GM19035 (cell line): Measurements from ENCODE around the gene SRP68.
"Not testable (repeated sequence)": the region's sequence is repeated elsewhere in the genome, so short reads cannot be mapped to it uniquely, and the experiment has no call there.

Experiments
- ATAC-seq: cut with Tn5 transposase; IDR thresholded peaks from one replicate; pipeline ENCODE4 v1.9.1; 2021; ENCODE audit not compliant: unreplicated experiment

SRP68 gene

GRCh38 chr17:76089680-76090516 is 17.6 kb upstream of the SRP68 start:
- ATAC-seq, result no peak

DNA sequence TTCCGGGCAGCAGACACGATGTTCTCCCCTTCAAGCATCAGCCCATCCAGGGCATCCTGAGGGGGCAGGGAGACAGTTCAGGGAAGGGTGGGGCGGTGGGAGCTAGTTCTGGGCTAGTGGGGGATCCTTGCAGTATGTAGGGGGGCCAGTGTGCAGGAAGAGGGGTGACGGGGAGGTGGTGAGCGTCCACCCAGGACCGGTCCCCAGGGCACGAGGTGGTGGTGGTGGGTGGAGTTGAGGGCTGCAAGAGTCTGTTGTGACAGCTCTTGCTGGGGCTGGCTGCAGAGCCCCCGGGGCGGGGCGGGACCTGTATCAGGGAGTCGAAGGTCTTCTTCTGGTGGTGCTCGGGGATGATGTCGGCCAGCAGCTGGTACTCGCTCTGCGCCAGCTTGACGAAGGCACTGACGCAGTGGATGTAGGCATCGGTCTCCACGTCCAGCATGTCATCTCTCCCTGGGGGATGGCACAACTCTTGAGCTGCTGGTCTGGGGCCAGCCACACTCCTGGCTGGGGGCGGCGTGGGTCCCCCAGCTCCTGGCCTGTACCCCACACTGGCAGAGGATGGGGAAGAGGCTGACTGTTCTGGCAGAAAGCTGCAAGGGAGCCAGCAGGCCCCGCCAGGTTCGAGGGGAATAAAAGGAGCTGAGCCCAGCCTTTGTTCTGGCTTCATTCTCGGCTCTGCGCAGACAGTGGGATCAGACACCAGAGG is 16.7 kb upstream of the SRP68 start:
- no peak for ATAC-seq

- ATAC-seq, result no peak
These were observed 15.9 kb upstream of the SRP68 start for GRCh38 chr17:76088041-76088867.

- ATAC-seq, result no peak
These were observed 15.2 kb upstream of the SRP68 start for GRCh38 chr17:76087531-76087930.

DNA sequence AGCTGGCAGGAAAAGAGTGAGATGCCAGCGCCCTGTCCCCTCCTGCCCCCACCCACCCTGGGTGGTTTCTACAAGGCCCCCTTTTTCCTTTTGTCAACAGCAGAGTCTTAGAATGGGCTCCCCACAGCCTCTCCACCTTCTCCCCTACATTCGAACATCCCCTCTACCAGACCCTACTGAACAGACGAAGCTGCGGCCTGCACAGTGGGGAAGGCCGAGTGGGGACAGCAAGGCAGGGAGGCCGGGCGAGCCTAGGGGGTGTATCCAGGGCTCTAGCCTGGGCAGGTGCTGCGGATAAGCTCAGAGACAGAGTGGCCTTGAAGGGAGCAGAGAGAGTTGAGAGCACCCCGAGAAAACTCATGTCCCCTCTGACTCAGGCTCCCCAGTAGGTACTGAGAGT is 14.1 kb upstream of the SRP68 start:
- ATAC-seq, result no peak

DNA sequence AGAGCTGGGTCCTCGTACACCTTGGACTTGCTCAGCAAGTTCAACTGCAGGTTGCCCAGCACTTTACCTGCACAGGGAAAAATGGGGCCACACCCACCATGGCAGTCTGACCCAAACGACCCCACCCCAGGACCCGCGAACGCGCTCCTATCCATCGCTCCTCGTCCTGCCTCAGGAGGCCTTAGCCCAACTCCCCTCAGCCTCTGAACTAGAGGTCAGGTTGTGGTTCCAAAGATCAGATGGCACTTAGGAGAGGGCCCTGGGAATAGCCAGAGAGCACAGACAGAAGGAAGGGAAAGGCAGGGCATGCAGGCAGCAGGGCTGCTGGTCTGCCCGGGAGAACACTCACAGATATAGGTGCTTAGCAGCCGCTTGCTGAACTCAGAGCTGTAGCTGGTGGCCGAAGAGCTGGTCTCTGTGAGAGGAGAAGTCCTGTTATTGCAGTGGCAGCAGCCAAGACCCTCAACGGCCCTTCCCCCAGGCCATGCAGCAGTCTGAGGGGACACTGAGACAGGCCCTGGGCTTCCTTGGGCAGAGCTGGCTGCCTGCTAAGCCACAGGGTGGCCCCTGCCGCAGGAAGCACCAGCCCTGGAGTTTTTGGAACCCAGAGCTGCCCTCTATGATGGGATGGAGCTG is 13.5 kb upstream of the SRP68 start:
- ATAC-seq, result no peak

DNA sequence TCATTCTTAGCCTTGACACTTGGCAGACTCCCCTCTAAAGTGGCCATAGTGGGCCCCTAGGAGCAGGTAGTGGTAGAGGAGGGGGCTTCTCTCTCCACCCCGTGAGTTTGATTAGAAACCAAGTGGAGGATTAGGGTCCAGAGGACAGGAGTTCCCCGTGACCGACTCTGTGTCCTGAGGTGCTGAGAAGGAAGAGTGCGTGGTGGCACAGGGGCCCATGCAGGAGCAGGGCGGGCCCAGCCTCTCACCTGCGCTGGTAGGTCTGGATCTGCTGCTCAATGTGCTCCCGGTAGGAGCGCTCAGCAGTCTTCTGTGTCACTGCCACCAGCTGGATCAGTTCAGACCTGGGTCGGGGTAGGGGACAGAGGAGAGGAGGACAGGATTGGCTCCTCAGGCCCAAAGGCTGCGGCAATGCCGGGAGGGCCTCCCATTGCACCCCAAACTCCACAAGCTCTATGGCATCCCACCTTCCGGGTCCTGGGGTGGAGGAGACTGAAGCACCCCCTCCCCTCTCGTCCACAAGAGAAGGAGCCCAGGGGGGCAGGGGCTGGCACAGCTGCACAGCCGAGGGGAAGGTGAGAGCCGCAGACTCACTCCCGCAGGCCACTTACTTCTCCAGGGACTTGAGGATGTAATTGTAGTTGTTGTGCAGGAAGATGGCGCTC is 12.9 kb upstream of the SRP68 start:
- ATAC-seq, result no peak

GRCh38 chr17:76083536-76084182 is 11.3 kb upstream of the SRP68 start:
- ATAC-seq, result no peak

DNA sequence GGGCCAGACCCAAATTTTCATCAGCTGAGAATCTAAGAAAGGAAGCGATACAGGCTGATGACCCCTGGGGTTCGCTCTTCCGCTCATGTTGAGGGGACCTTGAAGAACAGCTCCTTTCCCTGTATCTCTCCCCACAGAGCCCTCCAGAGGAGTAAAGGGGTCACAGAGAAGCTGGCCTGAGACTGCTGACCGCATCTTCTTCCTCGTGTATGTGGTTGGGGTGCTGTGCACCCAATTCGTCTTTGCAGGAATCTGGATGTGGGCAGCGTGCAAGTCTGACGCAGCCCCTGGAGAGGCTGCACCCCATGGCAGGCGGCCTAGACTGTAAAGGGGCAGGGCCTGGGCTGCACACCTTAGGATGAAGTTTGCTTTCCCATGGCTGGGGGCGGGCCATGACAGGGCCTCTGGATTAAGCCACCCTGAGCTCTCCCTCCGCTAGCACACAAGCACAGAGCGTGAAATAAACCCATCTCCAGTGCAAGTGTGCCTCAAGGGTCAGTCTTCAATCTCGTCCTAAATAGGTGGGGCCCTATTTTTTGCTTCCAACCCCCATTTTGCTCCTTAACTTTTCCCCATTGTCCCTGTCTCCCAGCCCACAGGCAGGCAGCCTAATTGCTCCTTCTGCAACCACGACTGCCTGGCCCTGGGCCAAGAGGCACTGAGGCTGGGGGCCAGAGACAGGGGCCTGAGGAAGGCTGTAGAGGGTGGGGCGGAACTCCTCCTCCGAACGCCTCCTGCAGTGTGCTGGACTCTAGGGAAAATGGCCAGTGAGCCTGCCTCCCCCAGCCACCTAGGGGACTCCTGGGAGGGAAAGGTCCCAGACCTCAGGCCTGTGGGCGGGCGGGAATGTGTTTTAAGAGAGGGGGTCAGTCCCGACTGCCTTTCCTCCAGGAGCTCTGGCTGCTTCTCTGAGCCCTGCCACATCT is 10.3 kb upstream of the SRP68 start:
- no peak for ATAC-seq

DNA sequence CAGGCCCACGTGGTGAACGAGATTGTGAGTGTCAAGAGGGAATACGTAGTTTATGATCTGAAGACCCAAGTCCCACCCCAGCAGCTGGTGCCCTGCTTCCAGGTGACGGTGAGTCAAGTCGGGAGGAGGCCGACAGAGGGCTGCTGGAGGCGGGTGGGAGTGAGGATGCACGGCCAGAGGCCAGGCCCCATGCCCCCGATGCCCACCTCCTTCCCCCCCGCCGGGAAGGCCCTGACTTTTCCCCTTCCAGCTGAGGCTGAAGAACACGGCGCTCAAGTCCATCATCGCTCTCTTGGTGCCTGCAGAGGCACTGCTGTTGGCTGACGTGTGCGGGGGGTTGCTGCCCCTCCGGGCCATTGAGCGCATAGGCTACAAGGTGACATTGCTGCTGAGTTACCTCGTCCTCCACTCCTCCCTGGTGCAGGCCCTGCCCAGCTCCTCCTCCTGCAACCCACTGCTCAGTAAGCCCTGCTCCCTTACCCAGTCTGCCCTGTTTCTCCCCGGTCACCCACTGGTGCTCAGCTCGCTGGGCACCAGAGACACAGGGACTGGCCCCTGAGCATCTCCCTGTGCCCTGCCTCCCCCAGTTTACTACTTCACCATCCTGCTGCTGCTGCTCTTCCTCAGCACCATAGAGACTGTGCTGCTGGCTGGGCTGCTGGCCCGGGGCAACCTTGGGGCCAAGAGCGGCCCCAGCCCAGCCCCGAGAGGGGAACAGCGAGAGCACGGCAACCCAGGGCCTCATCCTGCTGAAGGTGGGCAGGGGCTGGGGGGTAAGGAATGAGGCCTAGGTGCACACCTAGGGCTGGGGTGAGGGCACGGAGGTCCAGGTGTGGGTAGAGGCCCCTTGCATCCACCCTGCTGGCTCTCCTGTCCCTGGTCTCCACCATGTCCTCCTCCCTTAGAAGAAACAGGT is 9.2 kb upstream of the SRP68 start:
- no peak for ATAC-seq

- no peak for ATAC-seq
These were observed 8.5 kb upstream of the SRP68 start for GRCh38 chr17:76080768-76081287.

- ATAC-seq, result no peak
These were observed 7.8 kb upstream of the SRP68 start for GRCh38 chr17:76079956-76080767.

DNA sequence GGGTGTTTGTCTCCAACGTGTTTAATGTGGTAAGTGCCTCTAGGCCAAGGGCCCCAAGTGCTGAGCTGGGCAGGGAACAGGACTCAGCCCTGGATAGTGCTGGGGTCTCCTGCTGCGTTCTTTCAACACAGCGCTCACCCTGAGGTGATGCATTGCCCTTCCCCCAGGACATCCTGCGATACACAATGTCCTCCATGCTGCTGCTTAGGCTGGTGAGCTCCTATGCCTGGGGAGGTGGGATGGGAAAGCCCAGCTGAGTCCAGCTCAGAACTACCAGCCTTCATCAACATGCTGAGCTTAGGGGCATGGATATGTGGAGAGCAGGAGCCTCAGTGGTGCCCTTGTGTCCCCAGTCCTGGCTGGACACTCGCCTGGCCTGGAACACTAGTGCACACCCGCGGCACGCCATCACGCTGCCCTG is 7.2 kb upstream of the SRP68 start:
- ATAC-seq, result no peak

DNA sequence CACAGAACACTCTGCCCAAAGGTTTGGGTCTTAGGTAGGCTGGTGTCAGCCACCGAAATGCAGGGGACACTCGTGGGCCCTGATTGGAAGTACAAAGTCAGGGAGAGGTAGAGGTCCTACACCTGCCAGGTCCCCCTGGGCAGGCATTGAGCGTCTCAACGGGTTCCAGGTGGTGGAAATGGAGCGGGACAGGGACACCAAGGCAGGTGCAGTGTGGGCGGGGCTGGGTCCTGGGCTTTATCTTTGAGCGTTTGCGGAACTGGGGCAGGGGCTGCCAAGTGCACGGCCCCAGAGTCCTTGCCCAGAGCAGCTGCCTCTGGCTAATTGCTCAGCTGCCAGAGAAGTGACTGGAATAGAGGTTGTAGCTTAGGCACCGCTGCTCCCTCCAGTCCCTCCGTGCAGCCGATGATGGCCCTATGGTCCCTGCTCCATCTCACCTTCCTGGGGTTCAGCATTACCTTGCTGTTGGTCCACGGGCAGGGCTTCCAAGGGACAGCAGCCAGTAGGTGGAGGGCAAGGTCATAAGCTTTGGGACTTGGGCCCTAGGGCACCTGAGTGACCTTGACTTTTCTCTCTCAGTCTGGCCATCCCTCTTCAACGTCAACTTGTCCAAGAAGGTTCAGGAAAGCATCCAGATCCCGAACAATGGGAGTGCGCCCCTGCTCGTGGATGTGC is 6.7 kb upstream of the SRP68 start, which contains the start of gene ZACN:
TSS of gene ZACN (plus strand) at position 323 of the 675 bp plus-strand sequence. CDS start at position 406, 83 bp downstream.
- no peak for ATAC-seq

DNA sequence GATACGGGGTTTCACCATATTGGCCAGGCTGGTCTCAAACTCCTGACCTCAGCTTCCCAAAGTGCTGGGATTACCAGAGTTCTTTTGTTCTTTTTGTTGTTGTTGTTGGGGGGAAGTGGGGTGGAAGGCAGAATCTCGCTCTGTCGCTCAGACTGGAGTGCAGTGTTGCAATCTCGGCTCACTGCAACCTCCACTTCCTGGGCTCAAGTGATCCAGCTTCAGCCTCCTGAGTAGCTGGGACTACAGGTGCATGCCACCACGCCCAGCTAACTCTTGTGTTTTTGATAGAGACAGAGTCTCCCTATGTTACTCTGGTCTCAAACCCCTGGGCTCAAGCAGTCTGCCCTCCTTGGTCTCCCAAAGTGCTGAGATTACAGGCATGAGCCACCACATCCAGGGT is 6.1 kb upstream of the SRP68 start:
- not testable (repeated sequence) for ATAC-seq

- no peak for ATAC-seq
These were observed 5.3 kb upstream of the SRP68 start for GRCh38 chr17:76077584-76078110.
